GM18858 (cell line): ENCODE results near the gene TMEM59.
"Not testable (repeated sequence)": the region's sequence is repeated elsewhere in the genome, so short reads cannot be mapped to it uniquely, and the experiment has no call there.

ENCODE experiments used
- ATAC-seq: cut with Tn5 transposase; IDR thresholded peaks from one replicate; pipeline ENCODE4 v1.9.1; 2021; ENCODE audit not compliant: unreplicated experiment

The TMEM59 gene

GRCh38 chr1:54013393-54014008, 39.5 kb downstream of the TMEM59 start:
- ATAC-seq: no peak

- no peak for ATAC-seq
These were observed 40.1 kb downstream of the TMEM59 start for GRCh38 chr1:54012863-54013262.

GRCh38 chr1:54012008-54012325, 41.0 kb downstream of the TMEM59 start:
- no peak for ATAC-seq

- no peak for ATAC-seq
These were observed 41.5 kb downstream of the TMEM59 start for GRCh38 chr1:54011316-54012007.

GRCh38 chr1:54010415-54011117, 42.4 kb downstream of the TMEM59 start:
- no peak for ATAC-seq

- no peak for ATAC-seq
These were observed 43.6 kb downstream of the TMEM59 start for GRCh38 chr1:54009406-54009805.

- no peak for ATAC-seq
These were observed 44.1 kb downstream of the TMEM59 start for GRCh38 chr1:54008876-54009275.

- no peak for ATAC-seq
These were observed 45.4 kb downstream of the TMEM59 start for GRCh38 chr1:54007613-54008012.

- no peak for ATAC-seq
These were observed 46.5 kb downstream of the TMEM59 start for GRCh38 chr1:54006508-54006907.

GRCh38 chr1:54004481-54005049, 48.4 kb downstream of the TMEM59 start:
- no peak for ATAC-seq

- ATAC-seq: not testable (repeated sequence)
These were observed 49.1 kb downstream of the TMEM59 start for GRCh38 chr1:54003750-54004480.

- no peak for ATAC-seq
These were observed 49.8 kb downstream of the TMEM59 start for GRCh38 chr1:54003249-54003646.

GRCh38 chr1:54002544-54003248, 50.3 kb downstream of the TMEM59 start:
- no peak for ATAC-seq

- no peak for ATAC-seq
These were observed 51.4 kb downstream of the TMEM59 start for GRCh38 chr1:54001591-54001990.

- no peak for ATAC-seq
These were observed 53.1 kb downstream of the TMEM59 start for GRCh38 chr1:53999920-54000319.

GRCh38 chr1:53998223-53998622, 54.8 kb downstream of the TMEM59 start:
- no peak for ATAC-seq

- ATAC-seq: no peak
These were observed 57.3 kb downstream of the TMEM59 start for GRCh38 chr1:53995683-53996082.

GRCh38 chr1:53994516-53994915, 58.5 kb downstream of the TMEM59 start:
- ATAC-seq: not testable (repeated sequence)

GRCh38 chr1:53992085-53992874, 60.7 kb downstream of the TMEM59 start:
- ATAC-seq: no peak

GRCh38 chr1:53987880-53988279, 65.1 kb downstream of the TMEM59 start:
- ATAC-seq: no peak
